ENCODE results near the gene AFAP1. TPM values are rescaled to one million over a fixed set of nuclear protein-coding genes. Genes with fewer than 3 reads are reported as not detected.

The AFAP1 gene
- total and polyA plus RNA-seq, 2 donors from 2014 or later, result 2.6 to 26.3 TPM

GRCh38 chr4:7788694-7789425 lies 150.8 kb downstream of the AFAP1 start:
- no peak overlapping the region for H3K4me3 ChIP-seq (ENCODE audit: low read length in 3 of 3)
- FAIRE-seq, result no peak
- intact Hi-C loops (cut with DNase I), result no loop called here
- peak in 1 of 5 donors; percentile 17 for DNase-seq
- H3K4me1 ChIP-seq (ENCODE audit: control insufficient read depth in 2 of 3, insufficient read depth in 2 of 3, low read depth in 1 of 3, low read length in 3 of 3), result no peaks in the 10 kb centered on the region
- no peak for TF ChIP-seq CTCF (IDR thresholded peaks at IDR 0.05; ENCODE audit: borderline replicate concordance, extremely low read depth, insufficient read depth)
- H3K9ac ChIP-seq (ENCODE audit: low read length in 3 of 3), result no peak overlapping the region
- no peaks in the 10 kb centered on the region for H3K9me3 ChIP-seq (ENCODE audit: control insufficient read depth in 2 of 3, insufficient read depth in 1 of 3, low read length in 3 of 3)
- no peak overlapping the region for H3K27ac ChIP-seq (ENCODE audit: low read depth in 2 of 2, low read length in 2 of 2)
- H3K27me3 ChIP-seq (ENCODE audit: control insufficient read depth, insufficient read depth, low read length), result no peaks in the 10 kb centered on the region
- H3K36me3 ChIP-seq (ENCODE audit: control insufficient read depth in 2 of 3, insufficient read depth in 3 of 3, low read length in 3 of 3), result peaks cover 2 to 9% (median 5%) of the 10 kb centered on the region in 3 donors

GRCh38 chr4:7788193-7788592 lies 151.5 kb downstream of the AFAP1 start:
- Histone ChIP-seq H3K27ac (ENCODE audit: low read depth in 2 of 2, low read length in 2 of 2) (no peak overlapping the region), H3K4me1 (ENCODE audit: control insufficient read depth in 2 of 3, insufficient read depth in 2 of 3, low read depth in 1 of 3, low read length in 3 of 3) (no peaks in the 10 kb centered on the region), H3K36me3 (ENCODE audit: control insufficient read depth in 2 of 3, insufficient read depth in 3 of 3, low read length in 3 of 3) (peaks cover 0 to 5% (median 2%) of the 10 kb centered on the region in 3 donors), H3K9me3 (ENCODE audit: control insufficient read depth in 2 of 3, insufficient read depth in 1 of 3, low read length in 3 of 3) (no peaks in the 10 kb centered on the region), H3K4me3 (ENCODE audit: low read length in 3 of 3) (no peak overlapping the region), H3K27me3 (ENCODE audit: control insufficient read depth, insufficient read depth, low read length) (no peaks in the 10 kb centered on the region), H3K9ac (ENCODE audit: low read length in 3 of 3) (no peak overlapping the region)
- intact Hi-C loops (cut with DNase I), result no loop called here
- FAIRE-seq (no peak), DNase-seq (no peak)
- TF ChIP-seq CTCF (IDR thresholded peaks at IDR 0.05; ENCODE audit: borderline replicate concordance, extremely low read depth, insufficient read depth), result no peak

DNA sequence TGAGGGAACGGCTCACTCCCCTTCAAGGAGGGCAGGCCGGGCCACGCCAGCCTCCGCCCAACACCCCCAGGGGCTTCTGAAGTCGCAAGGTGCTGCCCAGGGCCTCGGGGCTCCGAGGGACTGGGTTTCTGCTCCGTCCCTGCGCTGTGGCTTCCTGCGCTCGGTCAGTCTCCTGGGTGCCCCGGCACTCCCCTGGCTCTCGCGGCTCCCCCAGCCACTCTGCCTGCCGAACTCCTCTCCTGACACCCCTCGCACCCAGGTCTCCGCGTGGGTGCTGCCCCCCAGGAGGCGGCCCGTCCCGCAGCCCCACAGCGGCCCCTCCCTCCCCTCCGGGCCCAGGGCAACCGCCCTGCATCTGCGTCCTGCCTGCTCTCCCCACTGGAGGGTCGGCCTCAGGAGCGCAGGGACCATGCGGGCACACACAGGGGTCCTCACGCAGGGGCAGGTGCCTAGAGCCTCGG lies 151.9 kb downstream of the AFAP1 start:
- Histone ChIP-seq H3K27me3 (ENCODE audit: control insufficient read depth, insufficient read depth, low read length) (no peaks in the 10 kb centered on the region), H3K9me3 (ENCODE audit: control insufficient read depth in 2 of 3, insufficient read depth in 1 of 3, low read length in 3 of 3) (no peaks in the 10 kb centered on the region), H3K9ac (ENCODE audit: low read length in 3 of 3) (no peak overlapping the region), H3K4me1 (ENCODE audit: control insufficient read depth in 2 of 3, insufficient read depth in 2 of 3, low read depth in 1 of 3, low read length in 3 of 3) (no peaks in the 10 kb centered on the region), H3K36me3 (ENCODE audit: control insufficient read depth in 2 of 3, insufficient read depth in 3 of 3, low read length in 3 of 3) (peaks cover 0 to 4% (median 2%) of the 10 kb centered on the region in 3 donors), H3K4me3 (ENCODE audit: low read length in 3 of 3) (no peak overlapping the region), H3K27ac (ENCODE audit: low read depth in 2 of 2, low read length in 2 of 2) (no peak overlapping the region)
- intact Hi-C loops (cut with DNase I), result no loop called here
- DNase-seq (peak in 1 of 5 donors; percentile 22), FAIRE-seq (no peak)
- no peak for TF ChIP-seq CTCF (IDR thresholded peaks at IDR 0.05; ENCODE audit: borderline replicate concordance, extremely low read depth, insufficient read depth)

Measured in kidney (tissue), 14 donors.